Calu3 (cell line): ENCODE data around the gene SND1. TPM values are rescaled to one million over a fixed set of nuclear protein-coding genes. Genes with fewer than 3 reads are reported as not detected.

Source experiments
- BruUV-seq: library from RNA; stranded (reverse); fragments of 400-500 nt; replicated peaks from 2 replicates; lab custom pipeline; 2021; lab: Mats Ljungman, UMichigan
- CTCF ChIA-PET: fragments of 300-600 bp; sonication (Branson Sonifier 250); formaldehyde crosslinking; loops from one replicate; lab custom pipeline; 2022; ENCODE audit warnings: antibody characterized with exemption; lab: Charles Lee
- DNase-seq: peaks from one replicate; pipeline ENCODE4 v3.0.0; 2022
- H3K27ac Mint-ChIP-seq: one replicate; pipeline ENCODE4 v1.8.0; 2022; ENCODE audit warnings: mixed read lengths; ENCODE audit not compliant: unreplicated experiment
- H3K27me3 Mint-ChIP-seq: one replicate; pipeline ENCODE4 v1.8.0; 2022; ENCODE audit warnings: mixed read lengths; ENCODE audit not compliant: unreplicated experiment
- H3K36me3 Mint-ChIP-seq: one replicate; pipeline ENCODE4 v1.8.0; 2022; ENCODE audit warnings: mild to moderate bottlenecking, moderate library complexity, mixed read lengths; ENCODE audit not compliant: insufficient read depth, unreplicated experiment
- H3K4me1 Mint-ChIP-seq: one replicate; pipeline ENCODE4 v1.8.0; 2022; ENCODE audit warnings: mild to moderate bottlenecking, low read depth, mixed read lengths; ENCODE audit not compliant: unreplicated experiment
- H3K4me3 Mint-ChIP-seq: one replicate; pipeline ENCODE4 v1.8.0; 2022; ENCODE audit warnings: mild to moderate bottlenecking, low read depth, moderate library complexity, mixed read lengths; ENCODE audit not compliant: unreplicated experiment
- H3K9me3 Mint-ChIP-seq: one replicate; pipeline ENCODE4 v1.8.0; 2022; ENCODE audit warnings: low read depth, mixed read lengths; ENCODE audit not compliant: unreplicated experiment
- intact Hi-C: fragments of 100-400 bp; cut with micrococcal nuclease; formaldehyde crosslinking; loops from one replicate; pipeline ENCODE4 v1.10.0; 2022; ENCODE audit not compliant: unreplicated experiment
- total RNA-seq: library from RNA; stranded (reverse); gene quantifications from 2 replicates; pipeline ENCODE4 v1.2.3, GENCODE V29; 2022
- TF ChIP-seq, protein P1 (sequence below): fragments of 200-600 bp; IDR thresholded peaks from one replicate; pipeline ENCODE4 v1.8.0; 2022; ENCODE audit warnings: antibody characterized with exemption; ENCODE audit not compliant: unreplicated experiment

Gene SND1
- total RNA-seq, 1 experiment from 2014 or later, result 205 TPM

DNA sequence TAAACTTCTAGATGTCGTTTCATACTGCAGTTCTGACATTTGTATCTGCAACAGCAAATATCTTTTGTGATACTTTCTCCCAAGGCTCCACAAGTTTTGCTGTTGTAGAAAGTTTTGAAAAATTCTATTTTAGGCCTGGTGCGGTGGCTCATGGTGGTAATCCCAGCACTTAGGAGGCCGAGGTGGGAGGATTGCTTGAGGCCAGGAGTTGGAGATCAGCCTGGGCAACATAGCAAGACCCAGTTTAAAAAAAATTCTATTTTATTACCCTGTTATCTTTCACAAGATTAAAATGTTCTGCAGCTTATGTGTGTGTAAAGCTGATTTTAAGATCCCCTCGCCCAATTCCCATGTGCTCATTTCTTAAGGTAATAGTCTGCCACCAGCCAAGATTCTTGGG lies 1.4 kb downstream of the SND1 start:
- TF ChIP-seq, protein P1, sequence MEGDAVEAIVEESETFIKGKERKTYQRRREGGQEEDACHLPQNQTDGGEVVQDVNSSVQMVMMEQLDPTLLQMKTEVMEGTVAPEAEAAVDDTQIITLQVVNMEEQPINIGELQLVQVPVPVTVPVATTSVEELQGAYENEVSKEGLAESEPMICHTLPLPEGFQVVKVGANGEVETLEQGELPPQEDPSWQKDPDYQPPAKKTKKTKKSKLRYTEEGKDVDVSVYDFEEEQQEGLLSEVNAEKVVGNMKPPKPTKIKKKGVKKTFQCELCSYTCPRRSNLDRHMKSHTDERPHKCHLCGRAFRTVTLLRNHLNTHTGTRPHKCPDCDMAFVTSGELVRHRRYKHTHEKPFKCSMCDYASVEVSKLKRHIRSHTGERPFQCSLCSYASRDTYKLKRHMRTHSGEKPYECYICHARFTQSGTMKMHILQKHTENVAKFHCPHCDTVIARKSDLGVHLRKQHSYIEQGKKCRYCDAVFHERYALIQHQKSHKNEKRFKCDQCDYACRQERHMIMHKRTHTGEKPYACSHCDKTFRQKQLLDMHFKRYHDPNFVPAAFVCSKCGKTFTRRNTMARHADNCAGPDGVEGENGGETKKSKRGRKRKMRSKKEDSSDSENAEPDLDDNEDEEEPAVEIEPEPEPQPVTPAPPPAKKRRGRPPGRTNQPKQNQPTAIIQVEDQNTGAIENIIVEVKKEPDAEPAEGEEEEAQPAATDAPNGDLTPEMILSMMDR, result no peak
- Mint-ChIP-seq H3K4me3 (no peak overlapping the region), H3K27ac (peak overlapping the region; percentile 97), H3K4me1 (peaks cover 26% of the 10 kb centered on the region), H3K36me3 (peaks cover 48% of the 10 kb centered on the region), H3K27me3 (no peaks in the 10 kb centered on the region), H3K9me3 (no peaks in the 10 kb centered on the region)
- intact Hi-C loops, result no loop called here
- CTCF ChIA-PET, result interaction anchor here (2.6 kb wide), 1 partner anchor 13 kb away, joined by 8 read pairs; no protein-coding TSS in a partner anchor
- TSS peak; percentile 41 for BruUV-seq
- no peak for DNase-seq

DNA sequence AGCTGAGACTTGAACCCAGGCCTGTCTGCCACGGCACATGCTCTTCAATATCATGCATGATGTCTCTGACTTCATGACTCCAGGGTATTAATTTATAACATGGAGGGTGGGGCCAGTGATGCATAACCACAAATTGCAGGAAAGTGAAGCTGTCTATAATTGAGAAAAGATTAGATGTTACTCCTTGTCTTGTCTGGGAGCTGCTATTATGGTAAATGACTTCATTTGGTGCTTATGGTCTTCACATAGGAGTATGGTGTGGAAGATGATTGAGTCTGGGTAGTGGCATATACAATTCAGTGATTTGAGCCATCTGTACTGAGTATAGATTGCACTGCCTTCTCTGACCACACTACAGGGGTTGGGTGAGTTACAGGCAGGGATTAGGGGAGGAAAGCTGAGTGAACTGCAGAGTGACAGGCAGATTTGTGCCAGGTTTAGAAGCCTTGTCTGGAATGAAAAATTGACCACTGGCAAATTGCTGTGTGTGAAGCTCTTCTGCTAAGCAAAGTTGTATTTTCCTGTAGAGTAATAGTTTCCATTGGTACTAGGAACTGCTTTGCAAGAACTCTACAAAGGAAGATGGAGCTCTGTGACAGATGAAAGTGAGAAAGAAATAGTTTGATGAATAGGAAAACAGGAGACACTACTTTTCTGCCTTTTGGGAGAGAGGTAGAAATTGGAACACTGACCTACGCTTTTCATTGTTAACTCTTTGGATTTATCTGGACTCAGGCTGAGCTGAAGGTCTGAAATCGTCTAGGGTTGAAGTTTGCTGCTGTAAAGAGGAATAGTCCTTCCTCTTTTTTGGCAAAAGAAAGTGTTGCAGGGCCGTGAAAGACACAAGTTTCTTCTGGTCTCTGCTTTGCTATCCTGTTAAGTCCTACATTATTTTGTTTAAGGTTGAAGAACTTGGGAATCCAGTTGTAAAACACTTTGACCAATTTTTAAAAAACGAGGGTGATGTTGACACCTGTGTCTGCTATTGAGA lies 2.7 kb downstream of the SND1 start:
- BruUV-seq, result no TSS peak
- Mint-ChIP-seq H3K4me3 (no peak overlapping the region), H3K36me3 (peaks cover 57% of the 10 kb centered on the region), H3K9me3 (no peaks in the 10 kb centered on the region), H3K27me3 (no peaks in the 10 kb centered on the region), H3K27ac (peak overlapping the region; percentile 97), H3K4me1 (peaks cover 26% of the 10 kb centered on the region)
- TF ChIP-seq, protein P1, result no peak
- no peak for DNase-seq
- intact Hi-C loops, result no loop called here
- CTCF ChIA-PET, result interaction anchor here (2.6 kb wide), 1 partner anchor 12 kb away, joined by 8 read pairs; no protein-coding TSS in a partner anchor

DNA sequence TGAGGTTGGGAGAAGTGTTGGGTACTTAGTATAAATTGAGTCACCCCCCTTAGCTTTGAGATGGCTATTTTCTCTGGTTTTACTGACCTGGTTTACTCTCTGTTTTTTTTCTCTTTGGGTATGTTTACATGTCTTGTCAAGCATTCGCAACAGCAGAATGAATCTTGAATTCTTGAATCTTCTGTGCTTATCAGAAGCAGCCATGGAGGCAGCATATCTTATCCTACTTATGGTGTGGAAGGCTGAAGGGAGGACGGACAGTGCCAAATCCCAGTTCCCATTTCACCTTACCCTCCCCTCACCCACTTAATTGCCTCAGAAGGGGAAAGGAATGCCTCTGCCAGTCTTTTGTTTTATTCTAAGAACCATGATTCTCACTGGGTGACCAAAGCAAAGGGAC lies 3.7 kb downstream of the SND1 start:
- no TSS peak for BruUV-seq
- no peaks in the 10 kb centered on the region for H3K27me3 Mint-ChIP-seq
- H3K4me1 Mint-ChIP-seq, result peaks cover 31% of the 10 kb centered on the region
- no peaks in the 10 kb centered on the region for H3K9me3 Mint-ChIP-seq
- peaks cover 58% of the 10 kb centered on the region for H3K36me3 Mint-ChIP-seq
- no peak for DNase-seq
- CTCF ChIA-PET, result interaction anchor here (0.6 kb wide), 1 partner anchor 29 kb away, joined by 3 read pairs; no protein-coding TSS in a partner anchor
- no peak overlapping the region for H3K27ac Mint-ChIP-seq
- no peak overlapping the region for H3K4me3 Mint-ChIP-seq
- intact Hi-C loops, result no loop called here
- TF ChIP-seq, protein P1, result no peak

DNA sequence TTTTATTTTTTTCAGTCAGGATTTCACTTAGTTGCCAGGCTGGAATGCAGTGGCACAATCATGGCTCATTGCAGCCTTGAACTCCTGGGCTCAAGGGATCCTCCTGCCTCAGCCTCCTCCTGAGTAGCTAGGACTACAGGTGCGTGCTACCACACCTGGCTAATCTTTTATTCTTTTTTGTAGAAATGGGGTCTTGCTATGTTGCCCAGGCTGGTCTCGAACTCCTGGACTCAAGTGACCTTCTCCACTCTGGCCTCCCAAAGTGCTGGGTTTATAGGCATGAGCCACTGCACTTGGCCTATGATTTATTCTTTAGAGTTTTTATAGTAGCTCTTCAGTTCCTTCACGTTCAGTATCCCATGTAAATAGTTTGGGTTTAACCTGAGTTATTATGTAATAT lies 5.5 kb downstream of the SND1 start:
- BruUV-seq, result no TSS peak
- H3K4me3 Mint-ChIP-seq, result no peak overlapping the region
- no peaks in the 10 kb centered on the region for H3K27me3 Mint-ChIP-seq
- no peak for DNase-seq
- no peak overlapping the region for H3K27ac Mint-ChIP-seq
- CTCF ChIA-PET, result no interaction called here
- intact Hi-C loops, result no loop called here
- peaks cover 42% of the 10 kb centered on the region for H3K4me1 Mint-ChIP-seq
- H3K36me3 Mint-ChIP-seq, result peaks cover 61% of the 10 kb centered on the region
- TF ChIP-seq, protein P1, result no peak
- no peaks in the 10 kb centered on the region for H3K9me3 Mint-ChIP-seq
